Endothelial cell of umbilical vein (primary cell): Measurements from ENCODE around the gene SAFB. TPM values are rescaled to one million over a fixed set of nuclear protein-coding genes. Genes with fewer than 3 reads are reported as not detected.

Experiments
- BruUV-seq: library from RNA; stranded (reverse); fragments of 400-500 nt; replicated peaks from 2 replicates; lab custom pipeline; 2021; lab: Mats Ljungman, UMichigan
- CTCF ChIA-PET: fragments of 300-600, 350-600 bp; sonication (Branson Sonifier 250); formaldehyde crosslinking; loops from one replicate; lab custom pipeline; 2021; ENCODE audit warnings: antibody characterized with exemption, inconsistent platforms; lab: Charles Lee
- POLR2A ChIA-PET: fragments of 300-600, 350-600 bp; sonication (Branson Sonifier 250); formaldehyde crosslinking; loops from one replicate; lab custom pipeline; 2021; ENCODE audit warnings: antibody characterized with exemption, inconsistent platforms; lab: Charles Lee
- DNase-seq: peaks from one replicate; pipeline ENCODE4 v3.0.0-alpha.2; 2011; ENCODE audit warnings: low read depth, low spot score
- FAIRE-seq: peaks from 2 replicates; lab custom pipeline; 2011; peaks lifted over from hg19 to GRCh38; lab: Jason Lieb, UNC
- H2AFZ ChIP-seq: 2 replicates; pipeline ENCODE4 v1.6.0; 2012; ENCODE audit warnings: low read depth, low read length, control low read depth, inconsistent platforms
- H3K27ac ChIP-seq: 2 replicates; pipeline ENCODE4 v1.5.1; 2011; ENCODE audit warnings: low read depth, mild to moderate bottlenecking, control low read depth, low read length, moderate library complexity; ENCODE audit not compliant: insufficient read depth
- H3K27me3 ChIP-seq, 2 experiments: 2 replicates each; pipeline versions ENCODE4 v1.6.0 to v1.6.1; 2011; ENCODE audit warnings: low read length in 2 of 2, mixed read lengths in 1 of 2; ENCODE audit not compliant: control insufficient read depth in 2 of 2, insufficient read depth in 2 of 2
- H3K36me3 ChIP-seq, 2 experiments: 2 replicates in 1 of 2; 3 replicates in 1 of 2; pipeline ENCODE4 v1.5.1; 2011; ENCODE audit warnings: low read length in 2 of 2, mild to moderate bottlenecking in 1 of 2, moderate library complexity in 1 of 2; ENCODE audit not compliant: control insufficient read depth in 2 of 2, insufficient read depth in 2 of 2; ENCODE audit errors: extremely low read depth in 1 of 2
- H3K4me1 ChIP-seq: 3 replicates; pipeline ENCODE4 v1.5.1; 2011; ENCODE audit warnings: mild to moderate bottlenecking, low read length; ENCODE audit not compliant: control insufficient read depth, insufficient read depth; ENCODE audit errors: extremely low read depth
- H3K4me2 ChIP-seq: 2 replicates; pipeline ENCODE4 v1.6.1; 2011; ENCODE audit warnings: low read length, control low read depth, mixed read lengths; ENCODE audit not compliant: insufficient read depth
- H3K4me3 ChIP-seq, 3 experiments: fragments of 200-600 bp in 1 of 3; sonication (generic), shearing (Covaris generic) in 1 of 3; replicated peaks in 1 of 3; 2 replicates each; pipeline ENCODE4 v1.5.1; 2011 to 2016; ENCODE audit warnings: control low read depth in 3 of 3, low read length in 3 of 3, mild to moderate bottlenecking in 2 of 3, inconsistent platforms in 1 of 3, low read depth in 1 of 3, moderate library complexity in 1 of 3; ENCODE audit not compliant: insufficient read depth in 1 of 3
- H3K79me2 ChIP-seq: 2 replicates; pipeline ENCODE4 v1.6.0; 2012; ENCODE audit warnings: low read length, inconsistent platforms; ENCODE audit not compliant: control insufficient read depth, insufficient read depth
- H3K9ac ChIP-seq: replicated peaks from 2 replicates; pipeline ENCODE3; 2011; ENCODE audit warnings: low read length, control low read depth; ENCODE audit not compliant: insufficient read depth; ENCODE audit errors: extremely low read depth
- H3K9me1 ChIP-seq: replicated peaks from 3 replicates; pipeline ENCODE4 v1.6.0; 2011; ENCODE audit warnings: mild to moderate bottlenecking, low read length; ENCODE audit not compliant: control insufficient read depth, insufficient read depth; ENCODE audit errors: extremely low read depth
- H3K9me3 ChIP-seq: replicated peaks from 2 replicates; pipeline ENCODE4 v1.5.1; 2012; ENCODE audit warnings: low read length, inconsistent platforms; ENCODE audit not compliant: control insufficient read depth, insufficient read depth
- H4K20me1 ChIP-seq: replicated peaks from 2 replicates; pipeline ENCODE3; 2011; ENCODE audit warnings: mild to moderate bottlenecking, low read length; ENCODE audit not compliant: control insufficient read depth, insufficient read depth; ENCODE audit errors: extremely low read depth
- EZH2 ChIP-seq: IDR thresholded peaks from 2 replicates; pipeline ENCODE4 v1.6.1; 2012; ENCODE audit warnings: borderline replicate concordance, low read depth, mild to moderate bottlenecking, moderate library complexity, low read length, inconsistent platforms; ENCODE audit not compliant: severe bottlenecking
- FOS ChIP-seq: IDR thresholded peaks from 2 replicates; pipeline ENCODE4 v1.6.1; 2011; ENCODE audit warnings: mild to moderate bottlenecking, low read length, moderate library complexity, borderline replicate concordance; ENCODE audit not compliant: insufficient read depth
- GATA2 ChIP-seq: IDR thresholded peaks from 2 replicates; pipeline ENCODE4 v1.7.0; 2011; ENCODE audit warnings: low read depth, mild to moderate bottlenecking, moderate library complexity, mixed read lengths, low read length; ENCODE audit not compliant: insufficient read length, insufficient read depth
- MYC ChIP-seq: IDR thresholded peaks from one replicate; pipeline ENCODE4 v1.6.1; 2011; ENCODE audit warnings: mild to moderate bottlenecking, low read depth, low read length
- POLR2A ChIP-seq: IDR thresholded peaks from 2 replicates; pipeline ENCODE4 v1.6.1; 2012; ENCODE audit warnings: low read depth, mild to moderate bottlenecking, control low read depth, low read length
- POLR2AphosphoS5 ChIP-seq: IDR thresholded peaks from 2 replicates; pipeline ENCODE4 v1.6.1; 2012; ENCODE audit warnings: low read depth, mild to moderate bottlenecking, control low read depth, low read length, moderate library complexity; ENCODE audit not compliant: insufficient read depth
- dilution Hi-C: fragments of 300-500 bp; cut with MboI; formaldehyde crosslinking; loops from one replicate; pipeline ENCODE4 v1.15.0; 2019; ENCODE audit warnings: low sequenced_read_pairs; ENCODE audit not compliant: extremely low pct_ligation_motif_present
- intact Hi-C: fragments of 100-400 bp; cut with micrococcal nuclease; formaldehyde crosslinking; loops from one replicate; pipeline ENCODE4 v1.10.0; 2022
- polyA plus RNA-seq, 4 experiments: library from polyadenylated mRNA; depleted of rRNA in 3 of 4; stranded (reverse) in 3 of 4; unstranded in 1 of 4; fragments of >200 nt; gene quantifications; 2 replicates each; pipeline versions ENCODE4 v1.2.1 to v1.2.3, GENCODE V29; 2011 to 2012; ENCODE audit warnings: missing spikeins in 1 of 4
- total RNA-seq: library from RNA; stranded (reverse); gene quantifications from 2 replicates; pipeline ENCODE4 v1.2.3, GENCODE V29; 2021
- TF ChIP-seq, protein P1 (sequence below): IDR thresholded peaks from 2 replicates; pipeline ENCODE4 v1.6.1; 2011; ENCODE audit not compliant: insufficient read depth, insufficient read length
- TF ChIP-seq, protein P2 (sequence below), 2 donors: IDR thresholded peaks; 1 replicate in 1 of 2; 2 replicates in 1 of 2; pipeline ENCODE4 v1.5.1; 2011; ENCODE audit warnings: low read length in 2 of 2, mild to moderate bottlenecking in 2 of 2, moderate library complexity in 2 of 2, control low read depth in 1 of 2, inconsistent platforms in 1 of 2, low read depth in 1 of 2; ENCODE audit not compliant: insufficient read depth in 1 of 2; ENCODE audit errors: extremely low read depth in 1 of 2

SAFB gene
- total and polyA plus RNA-seq, 2 donors (not counting 3 experiments of a cell fraction or from before 2014, with no cell fraction given): 44.7 to 109 TPM

DNA sequence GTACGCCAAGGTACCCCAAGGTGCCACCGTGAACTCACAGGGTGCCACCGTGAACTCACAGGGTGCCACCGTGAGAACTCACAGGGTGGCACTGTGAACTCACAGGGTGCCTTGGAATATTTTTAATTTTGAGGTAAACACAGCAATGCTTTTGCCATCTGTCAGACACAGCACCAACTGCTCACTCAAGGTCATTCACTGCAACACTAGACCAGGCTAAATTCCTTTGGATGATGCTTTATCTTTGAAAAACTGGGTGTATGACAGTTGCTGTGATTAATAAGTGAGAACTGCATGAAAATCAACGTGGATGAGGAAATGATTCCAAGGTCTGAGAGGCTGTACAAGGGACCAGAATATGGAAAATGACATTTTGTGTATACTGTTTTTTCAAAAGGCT lies 19.3 kb upstream of the SAFB start:
- DNase-seq: no peak
- ChIA-PET POLR2A (no interaction called here), CTCF (interaction anchor here (1.2 kb wide), 1 partner anchor 12 kb away, joined by 3 read pairs; no protein-coding TSS in a partner anchor)
- H3K4me3 ChIP-seq: no peak overlapping the region
- H3K9me3 ChIP-seq: no peaks in the 10 kb centered on the region
- intact Hi-C loops (no loop called here), dilution Hi-C loops (no loop called here)
- H3K27ac ChIP-seq: no peak overlapping the region
- FAIRE-seq: no peak
- H3K27me3 ChIP-seq: no peaks in the 10 kb centered on the region
- no TSS peak for BruUV-seq
- H3K9me1 ChIP-seq: no peaks in the 10 kb centered on the region
- TF ChIP-seq FOS (no peak), POLR2AphosphoS5 (no peak), GATA2 (no peak), MYC (no peak), EZH2 (no peak), POLR2A (no peak)
- TF ChIP-seq, protein P1, sequence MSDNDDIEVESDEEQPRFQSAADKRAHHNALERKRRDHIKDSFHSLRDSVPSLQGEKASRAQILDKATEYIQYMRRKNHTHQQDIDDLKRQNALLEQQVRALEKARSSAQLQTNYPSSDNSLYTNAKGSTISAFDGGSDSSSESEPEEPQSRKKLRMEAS: no peak
- TF ChIP-seq, protein P2, sequence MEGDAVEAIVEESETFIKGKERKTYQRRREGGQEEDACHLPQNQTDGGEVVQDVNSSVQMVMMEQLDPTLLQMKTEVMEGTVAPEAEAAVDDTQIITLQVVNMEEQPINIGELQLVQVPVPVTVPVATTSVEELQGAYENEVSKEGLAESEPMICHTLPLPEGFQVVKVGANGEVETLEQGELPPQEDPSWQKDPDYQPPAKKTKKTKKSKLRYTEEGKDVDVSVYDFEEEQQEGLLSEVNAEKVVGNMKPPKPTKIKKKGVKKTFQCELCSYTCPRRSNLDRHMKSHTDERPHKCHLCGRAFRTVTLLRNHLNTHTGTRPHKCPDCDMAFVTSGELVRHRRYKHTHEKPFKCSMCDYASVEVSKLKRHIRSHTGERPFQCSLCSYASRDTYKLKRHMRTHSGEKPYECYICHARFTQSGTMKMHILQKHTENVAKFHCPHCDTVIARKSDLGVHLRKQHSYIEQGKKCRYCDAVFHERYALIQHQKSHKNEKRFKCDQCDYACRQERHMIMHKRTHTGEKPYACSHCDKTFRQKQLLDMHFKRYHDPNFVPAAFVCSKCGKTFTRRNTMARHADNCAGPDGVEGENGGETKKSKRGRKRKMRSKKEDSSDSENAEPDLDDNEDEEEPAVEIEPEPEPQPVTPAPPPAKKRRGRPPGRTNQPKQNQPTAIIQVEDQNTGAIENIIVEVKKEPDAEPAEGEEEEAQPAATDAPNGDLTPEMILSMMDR (IDR thresholded peaks at IDR 0.05; ENCODE audit: extremely low read depth in 1 of 2, insufficient read depth in 1 of 2, low read depth in 1 of 2, low read length in 2 of 2): no peak
- peaks cover 22% of the 10 kb centered on the region for H3K79me2 ChIP-seq
- no peak overlapping the region for H3K4me2 ChIP-seq
- peaks cover 2% of the 10 kb centered on the region for H4K20me1 ChIP-seq
- no peaks in the 10 kb centered on the region for H3K4me1 ChIP-seq
- peaks cover 28 to 56% of the 10 kb centered on the region in 2 experiments for H3K36me3 ChIP-seq
- no peak overlapping the region for H2AFZ ChIP-seq
- no peak overlapping the region for H3K9ac ChIP-seq
